H1 (cell line): ENCODE measurements around the gene CDH8. TPM values are rescaled to one million over a fixed set of nuclear protein-coding genes. Genes with fewer than 3 reads are reported as not detected.

Source experiments
- CTCF ChIA-PET: fragments of 300-600 bp; sonication (Branson Sonifier 250); formaldehyde crosslinking; loops from one replicate; lab custom pipeline; 2021; ENCODE audit not compliant: partially characterized antibody; lab: Charles Lee
- POLR2A ChIA-PET: fragments of 300-600 bp; sonication (Branson Sonifier 250); formaldehyde crosslinking; loops from one replicate; lab custom pipeline; 2021; ENCODE audit warnings: inconsistent platforms; ENCODE audit not compliant: partially characterized antibody; lab: Charles Lee
- DNase-seq, 2 experiments: peaks; one replicate each; pipeline versions ENCODE4 v3.0.0 to v3.0.0-alpha.2; 2010 to 2022; ENCODE audit warnings: low spot score in 2 of 2, low read depth in 1 of 2, mixed read lengths in 1 of 2
- FAIRE-seq: peaks from 2 replicates; lab custom pipeline; 2011; peaks lifted over from hg19 to GRCh38; lab: Jason Lieb, UNC
- H2AFZ ChIP-seq: 2 replicates; pipeline ENCODE4 v1.8.1; 2012; ENCODE audit warnings: low read length, inconsistent platforms
- H2AK5ac ChIP-seq: 2 replicates; pipeline ENCODE4 v1.6.1; 2013; ENCODE audit warnings: low read depth, low read length
- H2BK120ac ChIP-seq: replicated peaks from 2 replicates; pipeline ENCODE3; 2013; ENCODE audit warnings: low read depth, low read length, inconsistent platforms
- H2BK12ac ChIP-seq: 2 replicates; pipeline ENCODE4 v1.6.1; 2013; ENCODE audit warnings: low read depth, low read length
- H2BK15ac ChIP-seq: 2 replicates; pipeline ENCODE4 v1.6.1; 2013; ENCODE audit warnings: low read length
- H2BK20ac ChIP-seq: 2 replicates; pipeline ENCODE4 v1.6.1; 2013; ENCODE audit warnings: low read length
- H2BK5ac ChIP-seq: 2 replicates; pipeline ENCODE4 v1.6.1; 2013; ENCODE audit warnings: low read depth, low read length
- H3K14ac ChIP-seq: 2 replicates; pipeline ENCODE4 v1.6.1; 2013; ENCODE audit warnings: inconsistent platforms; ENCODE audit not compliant: insufficient read length
- H3K18ac ChIP-seq: 2 replicates; pipeline ENCODE4 v1.6.1; 2013; ENCODE audit warnings: low read length; ENCODE audit errors: extremely low read depth
- H3K23ac ChIP-seq: 2 replicates; pipeline ENCODE4 v1.6.1; 2013; ENCODE audit warnings: inconsistent platforms; ENCODE audit not compliant: insufficient read length
- H3K23me2 ChIP-seq: 2 replicates; pipeline ENCODE4 v1.6.1; 2013; ENCODE audit warnings: low read depth, low read length
- H3K27ac ChIP-seq: 2 replicates; pipeline ENCODE4 v1.6.1; 2011; ENCODE audit warnings: low read depth, low read length, inconsistent platforms
- H3K27me3 ChIP-seq, 4 experiments: replicated peaks in 1 of 4; 1 replicate in 1 of 4; 2 replicates in 3 of 4; pipeline versions ENCODE4 v1.6.1 to v1.8.1; 2011 to 2013; ENCODE audit warnings: low read length in 3 of 4, mild to moderate bottlenecking in 3 of 4, inconsistent platforms in 2 of 4, mixed read lengths in 2 of 4, moderate library complexity in 1 of 4; ENCODE audit not compliant: control insufficient read depth in 3 of 4, insufficient read depth in 3 of 4; ENCODE audit errors: extremely low read depth in 1 of 4
- H3K36me3 ChIP-seq, 4 experiments: 2 replicates each; pipeline versions ENCODE4 v1.6.1 to v1.8.1; 2011 to 2013; ENCODE audit warnings: mild to moderate bottlenecking in 4 of 4, low read length in 3 of 4, moderate library complexity in 2 of 4, control low read depth in 1 of 4, inconsistent platforms in 1 of 4; ENCODE audit not compliant: insufficient read depth in 4 of 4, control insufficient read depth in 2 of 4
- H3K4ac ChIP-seq: replicated peaks from 2 replicates; pipeline ENCODE3; 2013; ENCODE audit warnings: low read length, low read depth, mixed read lengths, inconsistent platforms; ENCODE audit not compliant: insufficient read length
- H3K4me1 ChIP-seq, 4 experiments: replicated peaks in 1 of 4; 1 replicate in 1 of 4; 2 replicates in 3 of 4; pipeline versions ENCODE4 v1.6.1 to v1.8.1; 2011 to 2013; ENCODE audit warnings: low read length in 3 of 4, inconsistent platforms in 2 of 4, mixed read lengths in 1 of 4; ENCODE audit not compliant: insufficient read depth in 4 of 4, control insufficient read depth in 3 of 4
- H3K4me2 ChIP-seq, 2 experiments: 2 replicates each; pipeline versions ENCODE4 v1.6.1 to v1.8.1; 2011 to 2013; ENCODE audit warnings: low read depth in 2 of 2, low read length in 2 of 2, control low read depth in 1 of 2, inconsistent platforms in 1 of 2, mild to moderate bottlenecking in 1 of 2; ENCODE audit not compliant: insufficient read depth in 1 of 2
- H3K4me3 ChIP-seq, 4 experiments: fragments of 200-600, 300-600 bp in 1 of 4; sonication (generic), shearing (Covaris generic), sonication (Bioruptor Twin) in 1 of 4; 2 replicates each; pipeline versions ENCODE4 v1.5.1 to v1.8.1; 2011 to 2016; ENCODE audit warnings: low read length in 4 of 4, low read depth in 3 of 4, control low read depth in 2 of 4, inconsistent platforms in 2 of 4, mild to moderate bottlenecking in 2 of 4, mixed read lengths in 1 of 4, moderate library complexity in 1 of 4; ENCODE audit not compliant: insufficient read depth in 2 of 4; ENCODE audit errors: extremely low read depth in 1 of 4
- H3K56ac ChIP-seq: replicated peaks from 2 replicates; pipeline ENCODE3; 2013; ENCODE audit warnings: low read depth, mild to moderate bottlenecking, mixed read lengths, low read length, inconsistent platforms; ENCODE audit not compliant: insufficient read length
- H3K79me1 ChIP-seq: 2 replicates; pipeline ENCODE4 v1.6.1; 2013; ENCODE audit warnings: low read depth, low read length, control low read depth
- H3K79me2 ChIP-seq, 2 experiments: 2 replicates each; pipeline versions ENCODE4 v1.6.1 to v1.8.1; 2012 to 2013; ENCODE audit warnings: low read length in 2 of 2, mild to moderate bottlenecking in 2 of 2, inconsistent platforms in 1 of 2; ENCODE audit not compliant: insufficient read depth in 2 of 2, control insufficient read depth in 1 of 2
- H3K9ac ChIP-seq, 4 experiments: replicated peaks in 1 of 4; 1 replicate in 1 of 4; 2 replicates in 3 of 4; pipeline versions ENCODE4 v1.6.1 to v1.8.1; 2011 to 2013; ENCODE audit warnings: low read depth in 3 of 4, low read length in 3 of 4, control low read depth in 2 of 4, mild to moderate bottlenecking in 2 of 4, moderate library complexity in 2 of 4, inconsistent platforms in 1 of 4; ENCODE audit errors: extremely low read depth in 1 of 4
- H3K9me3 ChIP-seq, 2 experiments: 2 replicates each; pipeline versions ENCODE4 v1.6.1 to v1.8.1; 2012 to 2013; ENCODE audit warnings: mild to moderate bottlenecking in 2 of 2, moderate library complexity in 2 of 2, control low read depth in 1 of 2, inconsistent platforms in 1 of 2, low read depth in 1 of 2, low read length in 1 of 2, mixed read lengths in 1 of 2; ENCODE audit not compliant: insufficient read depth in 2 of 2
- H4K20me1 ChIP-seq, 2 experiments: replicated peaks in 1 of 2; 2 replicates each; pipeline versions ENCODE3 to v1.8.1; 2011 to 2013; ENCODE audit warnings: inconsistent platforms in 2 of 2, low read length in 2 of 2, mild to moderate bottlenecking in 1 of 2; ENCODE audit not compliant: insufficient read depth in 2 of 2, control insufficient read depth in 1 of 2
- H4K5ac ChIP-seq: 2 replicates; pipeline ENCODE4 v1.6.1; 2013; ENCODE audit warnings: low read length, low read depth, mixed read lengths, inconsistent platforms; ENCODE audit not compliant: insufficient read length
- H4K8ac ChIP-seq: 2 replicates; pipeline ENCODE4 v1.8.0; 2013; ENCODE audit warnings: mild to moderate bottlenecking, moderate library complexity, low read length, inconsistent platforms; ENCODE audit not compliant: insufficient read depth; ENCODE audit errors: extremely low read depth
- H4K91ac ChIP-seq: replicated peaks from 2 replicates; pipeline ENCODE3; 2013; ENCODE audit warnings: low read length, mixed read lengths, inconsistent platforms; ENCODE audit not compliant: insufficient read length
- BACH1 ChIP-seq: IDR thresholded peaks from 2 replicates; pipeline ENCODE4 v1.6.1; 2012; ENCODE audit warnings: low read length, improper control_type of control experiment
- CTBP2 ChIP-seq: IDR thresholded peaks from 2 replicates; pipeline ENCODE4 v1.7.0; 2011; ENCODE audit warnings: borderline replicate concordance, mild to moderate bottlenecking, moderate library complexity, mixed read lengths, low read length; ENCODE audit not compliant: insufficient read depth, insufficient read length
- GTF2F1 ChIP-seq: IDR thresholded peaks from 2 replicates; pipeline ENCODE4 v1.6.1; 2012; ENCODE audit warnings: low read depth, low read length, improper control_type of control experiment, borderline replicate concordance
- JUN ChIP-seq: IDR thresholded peaks from 2 replicates; pipeline ENCODE4 v1.6.1; 2011; ENCODE audit warnings: low read depth, mild to moderate bottlenecking, improper control_type of control experiment, low read length
- KDM5A ChIP-seq: fragments of 200-600 bp; IDR thresholded peaks from 2 replicates; pipeline ENCODE4 v1.7.1; 2012; ENCODE audit warnings: mild to moderate bottlenecking, low read length, inconsistent platforms, mixed read lengths
- POLR2AphosphoS5 ChIP-seq: IDR thresholded peaks from 2 replicates; pipeline ENCODE4 v1.6.1; 2011; ENCODE audit warnings: low read depth, low read length
- TAF1 ChIP-seq: IDR thresholded peaks from 2 replicates; pipeline ENCODE4 v1.6.1; 2011; ENCODE audit warnings: mild to moderate bottlenecking, low read depth, low read length
- TBP ChIP-seq: IDR thresholded peaks from 2 replicates; pipeline ENCODE4 v1.6.1; 2011; ENCODE audit warnings: low read depth, low read length, improper control_type of control experiment
- ZNF274 ChIP-seq: IDR thresholded peaks from 2 replicates; pipeline ENCODE4 v1.7.0; 2012; ENCODE audit warnings: low read length, borderline replicate concordance; ENCODE audit errors: extremely low read depth
- WGBS, 2 experiments: shearing (Covaris generic) in 1 of 2; methylation state at CpG; one replicate each; pipeline versions ENCODE4 v1.1.6 to v1.1.7; 2013 to 2015; ENCODE audit warnings: low lambda C conversion rate in 2 of 2, mixed read lengths in 2 of 2, inconsistent platforms in 1 of 2, low coverage in 1 of 2, missing lambda C conversion rate in 1 of 2; ENCODE audit not compliant: insufficient replicate concordance in 2 of 2, insufficient coverage in 1 of 2, insufficient read length in 1 of 2; ENCODE audit errors: extremely low coverage in 1 of 2, missing lambda C conversion rate in 1 of 2; 5-methylcytosine and 5-hydroxymethylcytosine counted together
- polyA plus RNA-seq, 7 experiments: library from polyadenylated mRNA; depleted of rRNA in 3 of 7; stranded (reverse) in 5 of 7; unstranded in 2 of 7; fragments of >200 nt in 5 of 7; fragments of 200-250 nt in 2 of 7; gene quantifications; 1 replicate in 5 of 7; 2 replicates in 1 of 7; 4 replicates in 1 of 7; pipeline versions ENCODE4 v1.2.1 to v1.2.3, GENCODE V29; 2011 to 2013; ENCODE audit warnings: missing spikeins in 2 of 7, mixed read lengths in 2 of 7
- total RNA-seq: library from RNA; stranded (reverse); fragmentation: NEBNext Ultra II Directional; extraction: Animal tissue kit (Norgen Biotek cat#: 25700); gene quantifications from 2 replicates; pipeline ENCODE4 v1.2.1, GENCODE V29; 2021

Gene CDH8
- total and polyA plus RNA-seq, 2 of the 8 experiments (the other 6 are each of a cell fraction or from before 2014, with no cell fraction given), result 7.7 to 8.4 TPM

DNA sequence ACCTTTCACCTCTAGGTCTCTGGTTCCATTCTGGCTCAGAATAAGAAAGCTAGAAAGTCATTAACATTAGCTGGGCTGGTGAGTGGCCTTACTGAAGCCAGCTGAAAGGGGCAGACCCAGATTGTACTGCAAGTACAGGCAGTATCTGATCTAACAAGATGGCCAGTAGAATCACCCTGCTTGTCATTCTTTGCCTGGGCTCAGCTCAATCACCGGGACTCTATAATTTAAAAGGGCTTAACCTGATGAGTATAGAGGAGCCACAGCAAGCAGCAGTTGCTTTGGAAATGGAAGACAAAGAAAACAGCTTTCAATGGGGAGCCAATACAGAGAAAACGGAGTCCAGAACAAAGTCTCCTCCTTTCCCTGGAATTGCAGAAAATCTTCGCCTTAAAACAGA is 13.6 kb downstream of the CDH8 start:
- CTCF ChIA-PET, result interaction anchor here (0.6 to 2.2 kb wide), 4 partner anchors 14 to 689 kb away, joined by 3 to 5 read pairs (median 4); no protein-coding TSS in a partner anchor
- Histone ChIP-seq H3K4ac (no peak overlapping the region), H4K8ac (no peak overlapping the region), H4K91ac (no peak overlapping the region), H2BK20ac (peak overlapping the region; percentile 15; the same call in 1 of the 2 replicates), H2BK12ac (no peak overlapping the region), H3K79me1 (no peaks in the 10 kb centered on the region), H2AK5ac (no peak overlapping the region), H3K14ac (no peak overlapping the region), H4K5ac (no peak overlapping the region), H3K27me3 (no peaks in the 10 kb centered on the region), H3K27ac (no peak overlapping the region), H3K9me3 (no peaks in the 10 kb centered on the region), H2BK15ac (no peak overlapping the region), H3K4me1 (peaks cover 0 to 8% (median under 1%) of the 10 kb centered on the region in 4 experiments; a peak in 2 of 7 replicates), H3K4me3 (no peak overlapping the region), H2BK120ac (no peak overlapping the region), H3K9ac (no peak overlapping the region), H3K56ac (no peak overlapping the region), H2BK5ac (no peak overlapping the region), H3K18ac (no peak overlapping the region), H3K36me3 (no peaks in the 10 kb centered on the region), H4K20me1 (no peaks in the 10 kb centered on the region), H3K4me2 (no peak overlapping the region; a peak in 1 of 4 replicates), H3K23ac (no peak overlapping the region), H2AFZ (no peak overlapping the region; the same call in 1 of the 2 replicates), H3K23me2 (no peaks in the 10 kb centered on the region), H3K79me2 (no peaks in the 10 kb centered on the region)
- POLR2A ChIA-PET, result no interaction called here
- TF ChIP-seq POLR2AphosphoS5, result no peak
- no peak for TF ChIP-seq ZNF274
- TF ChIP-seq BACH1, result no peak
- no peak for TF ChIP-seq JUN
- TF ChIP-seq TBP, result no peak
- no peak for TF ChIP-seq CTBP2
- TF ChIP-seq TAF1, result no peak
- no peak for TF ChIP-seq KDM5A
- no peak for TF ChIP-seq GTF2F1
- DNase-seq (no peak), FAIRE-seq (peak; percentile 24)
- WGBS, 2 experiments, result 58% methylated on average over 3 of the region's 3 CpGs; no CpG with 5 or more reads in 1 of the 2 experiments
